Activated T-cell treated with anti-CD3 and anti-CD28 coated beads for 1 hour (primary cell): ENCODE data around the gene CCDC73.
"Not testable (repeated sequence)": the region's sequence is repeated elsewhere in the genome, so short reads cannot be mapped to it uniquely, and the experiment has no call there.

Experiments used
- DNase-seq: peaks from one replicate; pipeline ENCODE4 v3.0.0-alpha.2; 2020; ENCODE audit warnings: low read depth

Gene CCDC73

GRCh38 chr11:32794439-32794838 lies at the start of gene CCDC73:
Gene CCDC73 (minus strand): TSS chr11:32794662. CDS start chr11:32760243, 34,419 bp downstream.
- no peak for DNase-seq

GRCh38 chr11:32843544-32843943 lies 49.1 kb upstream of the CCDC73 start:
- no peak for DNase-seq

- DNase-seq, result no peak
Measured at GRCh38 chr11:32840587-32840986, 46.1 kb upstream of the CCDC73 start.

- DNase-seq, result no peak
Measured at GRCh38 chr11:32839308-32839707, 44.8 kb upstream of the CCDC73 start.

- no peak for DNase-seq
Measured at GRCh38 chr11:32838505-32839274, 44.2 kb upstream of the CCDC73 start.

- no peak for DNase-seq
Measured at GRCh38 chr11:32836946-32837345, 42.5 kb upstream of the CCDC73 start.

- no peak for DNase-seq
Measured at GRCh38 chr11:32833921-32834320, 39.5 kb upstream of the CCDC73 start.

GRCh38 chr11:32831221-32831620 lies 36.8 kb upstream of the CCDC73 start:
- no peak for DNase-seq

GRCh38 chr11:32830796-32831195 lies 36.3 kb upstream of the CCDC73 start:
- no peak for DNase-seq

GRCh38 chr11:32830413-32830738 lies 35.9 kb upstream of the CCDC73 start:
- DNase-seq, result no peak

- no peak for DNase-seq
Measured at GRCh38 chr11:32829680-32830412, 35.4 kb upstream of the CCDC73 start, which contains the start of gene PRRG4. Gene PRRG4 (plus strand): TSS chr11:32829927. CDS start chr11:32830530, 603 bp downstream.

- DNase-seq, result no peak
Measured at GRCh38 chr11:32829157-32829679, 34.8 kb upstream of the CCDC73 start.

GRCh38 chr11:32827276-32827675 lies 32.8 kb upstream of the CCDC73 start:
- DNase-seq, result no peak

- DNase-seq, result no peak
Measured at GRCh38 chr11:32826113-32826512, 31.7 kb upstream of the CCDC73 start.

- not testable (repeated sequence) for DNase-seq
Measured at GRCh38 chr11:32823617-32824016, 29.2 kb upstream of the CCDC73 start.

- no peak for DNase-seq
Measured at GRCh38 chr11:32821917-32822560, 27.6 kb upstream of the CCDC73 start.

GRCh38 chr11:32821517-32821916 lies 27.1 kb upstream of the CCDC73 start:
- DNase-seq, result no peak

GRCh38 chr11:32820497-32820896 lies 26.0 kb upstream of the CCDC73 start:
- DNase-seq, result no peak

- no peak for DNase-seq
Measured at GRCh38 chr11:32819187-32819586, 24.7 kb upstream of the CCDC73 start.

- no peak for DNase-seq
Measured at GRCh38 chr11:32817852-32818183, 23.4 kb upstream of the CCDC73 start.

GRCh38 chr11:32817181-32817851 lies 22.9 kb upstream of the CCDC73 start:
- no peak for DNase-seq

GRCh38 chr11:32809313-32809712 lies 14.9 kb upstream of the CCDC73 start:
- peak; percentile 14 for DNase-seq
